ENCODE data around the gene ATP6V0B.

ATP6V0B gene

DNA sequence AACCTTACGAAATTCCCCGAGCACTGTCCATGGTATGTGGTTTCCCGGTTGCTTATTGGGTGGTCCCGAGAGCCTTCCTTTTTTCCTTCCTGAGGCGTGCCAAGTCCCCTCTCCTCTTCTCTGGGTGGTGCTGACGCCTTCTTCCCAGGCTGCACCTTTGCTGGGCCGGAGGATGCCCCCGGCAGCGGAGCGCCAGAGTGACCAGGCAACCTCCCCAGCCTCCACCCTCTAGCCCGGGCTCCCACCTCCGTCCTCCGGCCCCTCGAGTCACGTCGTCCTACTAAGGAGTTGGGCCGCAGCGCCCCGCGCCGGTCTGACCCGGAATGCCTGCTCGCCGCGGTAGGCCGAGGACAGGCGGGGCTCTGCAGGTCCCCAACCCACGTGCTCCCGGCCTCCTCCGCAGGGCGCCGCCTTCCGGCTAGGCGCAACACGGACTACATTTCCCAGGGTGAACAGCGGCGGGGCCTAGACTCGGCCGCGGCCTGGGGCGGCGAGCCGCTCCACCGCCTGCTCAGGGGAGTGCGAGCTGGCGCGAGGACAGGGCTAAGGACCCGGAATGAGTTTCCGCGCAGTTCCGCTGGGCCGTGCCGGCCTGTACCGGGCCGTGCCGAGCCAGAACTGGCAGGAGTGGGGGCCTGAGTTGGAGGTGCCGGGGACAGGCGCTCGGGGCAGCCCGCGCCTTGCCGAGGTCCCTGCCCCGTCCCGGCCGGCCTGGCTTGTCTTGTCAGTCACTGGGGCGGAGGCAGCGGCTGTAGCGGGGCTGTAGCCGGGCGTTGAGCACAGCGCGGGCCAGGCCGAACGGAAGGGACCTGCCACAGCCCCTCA, 28.3 kb upstream of the ATP6V0B start, which contains the start of gene IPO13:
IPO13 (plus strand) TSS at position 715 of the 825 bp plus-strand sequence. CDS start 651 bp downstream, outside the sequence.
- peak; percentile 72 for DNase-seq (ENCODE audit: low read depth, low spot score)

DNA sequence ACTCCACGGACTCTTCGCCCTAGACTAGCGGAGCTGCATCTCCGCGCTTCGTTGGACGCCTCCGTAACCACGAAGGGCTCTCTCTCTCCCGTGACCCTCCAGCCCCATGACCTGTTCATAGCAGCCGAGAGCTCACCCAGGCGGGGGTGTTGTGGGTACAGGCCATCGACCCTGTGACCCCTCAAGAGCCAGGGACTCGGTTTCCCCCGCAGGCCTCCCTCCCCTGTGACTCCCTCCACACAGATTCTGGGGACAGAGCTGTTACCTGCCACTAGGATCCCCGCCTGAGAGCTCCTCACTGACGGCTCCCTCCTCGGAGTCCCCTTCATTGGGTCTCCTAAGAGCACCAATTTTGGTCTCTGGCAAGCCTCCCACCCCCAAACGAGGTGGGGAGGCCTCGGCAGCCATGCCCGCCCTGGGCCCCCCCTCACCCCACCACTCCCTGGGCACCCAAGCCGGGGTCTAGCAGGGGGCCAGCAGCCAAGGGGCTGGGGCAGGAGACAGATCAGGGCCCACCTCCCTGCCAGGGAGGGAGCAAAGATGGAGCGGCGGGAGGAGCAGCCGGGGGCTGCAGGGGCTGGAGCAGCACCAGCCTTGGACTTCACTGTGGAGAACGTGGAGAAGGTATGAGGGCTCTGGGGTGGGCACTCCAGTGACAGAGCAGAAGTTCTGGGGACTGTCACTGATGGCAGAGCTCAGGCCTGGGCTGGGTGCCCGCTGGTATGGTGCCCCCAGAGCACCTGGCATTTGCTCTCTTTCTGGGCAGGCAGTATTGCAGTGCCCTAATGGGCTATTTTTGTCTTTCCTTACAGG, 27.5 kb upstream of the ATP6V0B start:
- DNase-seq (ENCODE audit: low read depth, low spot score), result no peak

DNA sequence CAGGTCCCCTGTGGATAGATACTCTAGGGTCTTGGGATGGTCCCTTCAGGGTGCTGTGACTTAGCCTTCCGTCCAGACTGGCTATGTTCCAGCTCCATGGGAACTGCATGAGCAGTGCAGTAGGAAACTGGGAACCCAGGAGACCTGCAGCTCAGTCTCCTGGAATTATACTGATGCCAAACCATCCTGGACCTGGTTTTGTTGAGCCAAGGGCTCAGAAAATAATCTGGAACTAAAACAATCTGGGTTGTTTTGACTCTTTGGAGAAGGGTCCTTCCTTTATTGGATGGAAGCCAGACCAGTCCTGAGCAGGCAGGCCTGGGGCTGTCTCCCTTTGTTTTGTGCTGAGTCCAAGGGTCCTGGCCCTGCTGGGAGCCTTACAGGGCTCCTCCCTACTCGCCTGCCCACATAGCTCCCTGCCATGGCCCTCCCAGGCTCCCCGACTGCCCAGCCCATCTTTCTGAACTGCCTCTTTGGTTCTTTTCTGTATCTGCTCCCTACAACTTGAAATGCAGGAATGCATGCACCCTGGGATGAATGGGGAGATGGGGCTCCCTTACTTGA, 26.8 kb upstream of the ATP6V0B start:
- DNase-seq (ENCODE audit: low read depth, low spot score), result no peak

DNA sequence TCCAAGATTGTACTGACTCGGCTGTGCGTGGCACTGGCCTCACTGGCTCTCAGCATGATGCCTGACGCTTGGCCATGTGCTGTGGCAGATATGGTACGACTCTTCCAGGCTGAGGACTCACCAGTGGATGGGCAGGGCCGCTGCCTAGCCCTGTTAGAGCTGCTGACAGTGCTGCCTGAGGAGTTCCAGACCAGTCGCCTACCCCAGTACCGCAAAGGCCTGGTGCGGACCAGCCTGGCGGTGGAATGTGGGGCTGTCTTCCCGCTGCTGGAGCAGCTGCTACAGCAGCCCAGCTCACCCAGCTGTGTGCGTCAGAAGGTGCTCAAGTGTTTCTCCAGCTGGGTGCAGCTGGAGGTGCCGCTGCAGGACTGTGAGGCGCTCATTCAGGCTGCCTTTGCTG, 25.1 kb upstream of the ATP6V0B start:
- no peak for DNase-seq (ENCODE audit: low read depth, low spot score)

DNA sequence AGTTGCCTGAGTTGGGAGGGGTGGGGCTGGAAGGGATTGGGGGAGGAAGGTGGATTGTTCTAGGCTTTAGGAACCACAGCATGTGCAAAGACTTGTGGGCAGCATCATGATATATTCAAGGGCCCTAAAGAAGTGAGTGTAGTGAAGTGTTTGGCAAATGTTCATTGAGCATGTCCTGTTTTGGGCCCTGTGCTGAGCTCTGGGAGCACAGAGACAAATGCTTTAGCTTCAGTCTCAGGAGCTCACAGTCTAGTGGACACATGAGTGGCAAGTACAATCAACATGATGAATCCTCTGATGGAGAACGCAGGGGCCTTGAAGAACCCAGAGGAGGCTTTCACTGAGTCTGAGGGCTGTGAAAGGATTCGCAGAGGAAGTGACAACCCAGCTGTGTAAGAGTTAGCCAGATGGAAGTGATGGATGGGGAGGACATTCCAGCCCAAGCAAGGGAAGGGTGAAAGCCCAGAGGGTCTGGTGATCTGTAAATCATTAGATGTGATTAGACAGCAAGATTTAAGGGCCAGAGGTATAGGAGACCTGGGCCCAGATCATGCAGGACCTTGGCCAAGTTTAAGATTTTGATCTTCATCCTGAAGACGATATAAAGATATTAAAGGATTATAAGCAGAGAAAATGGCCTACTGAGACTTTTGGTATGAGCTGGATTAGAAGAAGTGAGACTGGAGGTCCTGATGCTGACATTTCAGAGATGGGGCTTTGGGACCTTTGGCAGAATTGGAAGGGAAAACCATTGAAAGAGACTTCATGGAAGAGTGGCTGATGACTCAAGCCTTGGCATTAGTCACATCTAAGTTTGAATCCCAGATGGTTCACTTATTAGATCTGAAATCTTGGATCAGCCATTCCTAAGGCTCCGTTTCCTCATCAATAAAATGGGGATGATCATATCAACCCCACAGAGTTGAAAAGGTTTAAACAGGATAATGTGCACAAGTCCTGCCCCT, 23.5 kb upstream of the ATP6V0B start:
- DNase-seq (ENCODE audit: low read depth, low spot score), result no peak

DNA sequence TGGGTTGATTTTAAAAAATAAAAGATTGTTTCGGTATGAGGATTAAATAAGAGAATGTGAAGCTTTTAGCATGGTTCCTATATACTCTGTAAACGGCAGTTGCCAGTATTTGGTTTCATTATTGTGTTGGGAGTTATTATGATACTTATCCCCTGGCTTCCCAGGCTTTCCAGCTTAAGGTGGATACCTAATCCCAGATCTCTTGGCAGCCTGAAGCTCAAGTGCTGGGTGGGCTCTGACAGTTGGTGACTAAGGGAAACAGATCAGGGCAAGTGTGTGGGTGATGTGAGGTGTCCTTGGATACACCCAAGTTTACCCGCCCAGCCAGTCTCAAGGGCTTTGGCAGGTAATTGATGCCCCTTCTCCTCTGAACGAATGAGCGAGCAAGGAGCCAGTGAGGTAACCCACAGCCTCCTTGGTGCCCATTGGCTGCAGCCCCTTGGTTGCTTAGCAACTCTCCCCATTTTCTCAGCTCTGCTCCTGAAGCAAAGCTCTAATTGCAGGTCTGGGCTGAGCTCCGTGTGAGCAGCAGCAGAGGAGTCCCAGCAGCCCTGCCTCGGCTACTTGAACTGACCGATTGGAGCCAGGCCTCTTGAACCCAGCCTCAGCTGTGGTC, 21.9 kb upstream of the ATP6V0B start:
- DNase-seq (ENCODE audit: low read depth, low spot score), result no peak

DNA sequence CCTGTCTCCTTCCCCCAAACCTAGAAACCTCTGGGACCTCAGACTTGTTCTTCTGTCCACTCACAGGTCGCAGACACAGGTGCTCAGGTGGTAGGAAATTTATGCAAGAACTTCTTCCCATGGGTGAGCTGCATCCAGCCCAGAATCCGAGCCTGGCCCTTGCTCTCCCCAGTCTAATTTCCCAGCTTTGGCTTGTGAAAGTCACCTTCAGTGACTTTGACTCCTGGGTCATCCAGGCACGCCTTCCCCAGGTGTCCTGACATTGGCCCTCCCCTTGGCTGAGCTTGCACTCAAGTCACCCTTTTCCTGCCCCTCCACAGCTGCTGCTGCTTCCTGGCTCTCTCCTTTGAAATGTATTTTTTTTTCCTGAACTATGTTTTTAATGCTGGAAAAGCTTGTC, 21.4 kb upstream of the ATP6V0B start:
- DNase-seq (ENCODE audit: low read depth, low spot score), result no peak

DNA sequence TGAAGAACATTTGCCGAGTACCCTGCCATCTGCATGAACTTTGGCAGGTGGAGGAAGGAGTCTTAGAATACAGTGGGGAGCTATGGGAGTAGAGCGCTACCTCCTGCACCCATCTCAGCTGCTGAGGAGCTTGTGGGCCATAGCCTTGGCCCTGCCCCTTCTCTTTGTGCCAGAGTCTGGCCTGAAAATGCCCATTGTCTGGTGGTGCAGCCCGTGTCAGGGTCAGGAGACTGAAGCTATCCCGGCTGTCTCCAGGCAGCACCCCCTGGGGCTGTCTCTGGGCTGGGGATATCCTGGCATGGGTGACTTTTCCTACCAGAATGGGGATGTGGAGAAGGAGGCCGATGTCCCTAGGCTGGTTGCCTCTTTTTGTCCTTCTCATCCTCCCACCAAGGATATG, 20.7 kb upstream of the ATP6V0B start:
- no peak for DNase-seq (ENCODE audit: low read depth, low spot score)

DNA sequence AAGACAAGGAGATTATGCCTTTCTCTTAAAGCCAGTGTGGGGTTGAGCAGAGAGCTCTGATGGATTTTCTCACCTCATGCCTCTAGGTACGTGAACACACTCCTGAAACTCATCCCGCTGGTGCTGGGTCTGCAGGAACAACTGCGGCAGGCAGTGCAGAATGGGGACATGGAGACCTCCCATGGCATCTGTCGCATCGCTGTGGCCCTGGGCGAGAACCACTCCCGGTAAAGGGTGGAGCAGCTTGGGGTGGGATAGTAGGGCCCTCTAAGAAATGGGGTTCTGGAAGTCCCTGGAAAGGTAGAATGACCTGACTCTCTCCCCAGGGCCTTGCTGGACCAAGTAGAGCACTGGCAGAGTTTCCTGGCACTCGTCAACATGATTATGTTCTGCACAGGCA, 18.5 kb upstream of the ATP6V0B start:
- no peak for DNase-seq (ENCODE audit: low read depth, low spot score)

DNA sequence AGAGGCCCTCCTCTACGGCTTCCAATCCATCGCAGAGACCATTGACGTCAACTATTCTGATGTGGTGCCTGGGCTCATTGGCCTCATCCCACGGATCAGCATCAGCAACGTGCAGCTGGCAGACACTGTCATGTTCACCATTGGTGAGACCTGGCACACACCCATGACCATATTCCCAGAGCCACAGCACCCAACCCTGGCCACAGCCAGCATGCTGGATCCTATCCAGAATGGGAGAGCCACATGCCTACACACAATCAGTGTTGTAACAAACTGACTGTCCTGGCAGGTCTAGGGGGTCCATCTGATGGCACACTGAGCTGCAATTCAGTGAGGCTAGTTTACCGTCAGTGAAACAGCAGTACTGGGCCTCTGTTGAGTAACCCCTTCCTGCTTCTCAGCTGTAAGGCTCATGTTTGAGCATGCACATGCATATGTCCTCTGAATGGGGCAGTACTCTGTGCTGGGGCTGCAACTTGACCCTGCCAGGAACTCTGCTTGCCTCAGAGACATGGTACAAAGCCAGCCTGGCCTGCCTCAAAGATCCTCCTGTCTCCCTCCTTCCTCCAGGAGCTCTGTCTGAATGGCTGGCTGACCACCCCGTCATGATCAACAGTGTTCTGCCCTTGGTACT, 17.2 kb upstream of the ATP6V0B start:
- DNase-seq (ENCODE audit: low read depth, low spot score), result no peak

DNA sequence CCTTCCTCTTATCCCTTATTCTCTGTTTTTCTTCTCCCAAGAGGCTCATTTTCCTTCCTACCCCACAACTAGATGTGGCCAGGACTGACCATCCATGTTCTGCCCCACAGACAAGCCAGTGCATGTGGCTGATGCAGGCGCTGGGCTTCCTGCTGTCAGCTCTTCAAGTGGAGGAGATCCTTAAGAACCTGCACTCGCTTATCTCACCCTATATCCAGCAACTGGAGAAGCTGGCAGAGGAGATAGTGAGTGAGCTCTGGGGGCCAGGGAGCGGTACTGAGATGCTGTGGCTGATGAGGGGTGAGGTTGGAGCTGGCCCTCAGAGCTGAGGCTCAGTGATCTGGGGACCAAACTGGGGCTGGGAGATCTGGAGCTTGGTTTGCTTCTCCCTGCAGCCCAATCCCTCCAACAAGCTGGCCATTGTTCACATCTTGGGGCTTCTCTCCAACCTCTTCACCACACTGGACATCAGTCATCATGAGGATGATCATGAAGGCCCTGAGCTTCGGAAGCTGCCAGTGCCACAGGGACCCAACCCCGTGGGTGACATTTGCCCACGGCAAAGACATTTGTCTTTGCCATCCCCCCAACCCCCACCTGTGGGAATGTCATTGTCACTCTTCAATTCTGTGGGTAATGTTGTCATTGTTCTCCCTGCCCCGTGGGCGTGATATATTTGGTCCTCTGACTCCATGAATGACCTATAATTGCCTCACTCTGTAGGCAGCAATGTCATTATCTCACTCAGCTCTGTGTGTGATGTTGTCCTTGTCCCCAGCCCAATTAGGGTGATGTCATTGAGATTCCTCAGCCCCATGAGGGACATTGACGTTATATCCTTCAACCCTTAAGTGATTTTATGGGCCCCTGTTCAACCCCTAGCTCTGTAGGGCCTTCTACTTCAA, 16.2 kb upstream of the ATP6V0B start:
- DNase-seq (ENCODE audit: low read depth, low spot score), result no peak

DNA sequence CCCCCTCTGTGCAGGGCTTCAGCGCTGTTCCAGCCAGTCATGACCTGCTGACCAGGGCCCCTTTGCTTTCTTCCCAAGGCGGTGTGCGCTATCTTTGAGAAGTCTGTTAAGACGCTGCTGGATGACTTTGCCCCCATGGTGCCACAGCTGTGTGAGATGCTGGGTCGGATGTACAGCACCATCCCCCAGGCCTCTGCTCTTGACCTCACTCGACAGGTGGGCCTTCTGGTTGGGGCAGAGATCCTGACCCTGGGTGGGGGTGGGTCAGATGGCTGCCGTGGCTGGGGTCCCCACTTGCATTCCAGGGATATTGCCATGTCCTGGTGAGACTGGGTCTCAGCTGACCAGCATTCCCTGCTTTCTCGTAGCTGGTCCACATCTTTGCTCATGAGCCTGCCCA, 14.0 kb upstream of the ATP6V0B start:
- no peak for DNase-seq (ENCODE audit: low read depth, low spot score)

DNA sequence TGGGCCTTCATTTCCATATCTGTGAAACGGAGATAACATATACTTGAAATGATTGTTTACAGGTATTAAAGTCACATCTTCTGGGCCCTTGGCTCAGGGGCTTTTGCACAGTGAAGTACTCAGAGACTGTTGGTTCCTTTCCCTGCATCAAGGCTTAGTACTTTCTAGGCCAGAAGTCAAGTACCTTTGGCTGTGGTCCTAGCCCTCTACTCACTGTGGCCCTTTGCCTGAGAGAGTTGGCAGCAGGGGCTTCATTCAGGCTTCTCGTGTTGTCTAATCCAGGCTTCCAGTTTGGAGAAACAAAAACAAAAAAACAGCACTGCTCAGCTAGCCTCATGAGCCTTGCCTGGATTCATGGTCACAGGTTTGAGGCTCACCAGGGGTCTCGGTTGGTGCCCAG, 13.1 kb upstream of the ATP6V0B start:
- no peak for DNase-seq (ENCODE audit: low read depth, low spot score)

DNA sequence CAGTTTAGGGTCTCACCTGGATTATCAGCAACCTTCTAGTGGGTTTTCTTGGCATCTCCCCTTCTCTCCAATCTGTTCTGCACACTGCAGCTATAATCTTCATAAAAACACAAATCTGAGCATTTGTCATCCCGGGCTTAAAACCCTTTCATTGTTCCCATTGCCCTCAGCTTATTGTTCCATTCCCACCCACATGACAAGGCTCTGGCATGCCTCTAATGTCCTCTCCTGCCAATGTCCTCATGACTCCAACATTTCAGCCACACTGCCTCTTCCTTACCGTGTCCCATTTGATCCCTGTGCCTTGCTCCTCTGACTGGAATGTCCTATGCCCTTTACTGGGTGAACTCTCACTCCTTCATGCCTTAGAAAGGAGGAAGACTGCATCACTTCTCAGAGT, 12.4 kb upstream of the ATP6V0B start:
- no peak for DNase-seq (ENCODE audit: low read depth, low spot score)

DNA sequence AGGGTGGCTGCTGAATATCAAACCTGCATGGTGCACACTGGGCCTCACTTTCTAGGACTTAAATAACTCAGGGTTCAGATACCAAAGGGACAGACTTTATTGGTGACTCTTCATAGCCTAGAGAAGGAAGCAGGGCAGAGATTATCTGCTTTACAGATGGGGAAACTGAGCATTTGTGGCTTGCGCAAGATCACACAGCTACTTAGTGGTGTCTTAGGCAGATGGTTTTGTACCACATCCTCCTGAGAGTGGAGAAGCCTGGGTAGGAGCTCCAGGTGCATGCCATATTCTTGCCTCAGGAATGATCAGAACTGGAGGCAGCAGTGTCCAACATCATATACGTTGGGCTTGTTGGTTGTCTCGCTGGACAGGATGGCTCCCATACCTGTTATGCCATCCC, 11.8 kb upstream of the ATP6V0B start:
- no peak for DNase-seq (ENCODE audit: low read depth, low spot score)

DNA sequence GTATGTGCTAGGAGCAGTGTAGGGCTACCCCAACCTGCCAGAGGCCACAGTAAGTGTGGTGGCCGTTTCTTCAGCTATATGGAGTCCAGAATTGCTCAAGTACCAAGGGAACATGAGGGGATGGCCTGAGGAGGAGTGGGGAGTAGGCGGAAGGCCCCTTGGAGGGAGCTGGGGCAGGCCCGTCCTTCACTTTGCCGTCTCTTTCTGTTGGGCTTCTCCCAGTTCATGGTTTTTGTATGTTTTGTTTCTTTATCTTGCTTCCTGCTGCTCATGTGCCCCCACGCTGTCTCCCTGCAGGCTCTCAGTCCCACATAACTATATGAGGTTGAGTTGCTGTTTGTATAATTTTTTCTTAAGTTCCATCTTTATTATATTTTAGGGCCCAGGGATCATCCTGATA, 10.9 kb upstream of the ATP6V0B start:
- no peak for DNase-seq (ENCODE audit: low read depth, low spot score)

DNA sequence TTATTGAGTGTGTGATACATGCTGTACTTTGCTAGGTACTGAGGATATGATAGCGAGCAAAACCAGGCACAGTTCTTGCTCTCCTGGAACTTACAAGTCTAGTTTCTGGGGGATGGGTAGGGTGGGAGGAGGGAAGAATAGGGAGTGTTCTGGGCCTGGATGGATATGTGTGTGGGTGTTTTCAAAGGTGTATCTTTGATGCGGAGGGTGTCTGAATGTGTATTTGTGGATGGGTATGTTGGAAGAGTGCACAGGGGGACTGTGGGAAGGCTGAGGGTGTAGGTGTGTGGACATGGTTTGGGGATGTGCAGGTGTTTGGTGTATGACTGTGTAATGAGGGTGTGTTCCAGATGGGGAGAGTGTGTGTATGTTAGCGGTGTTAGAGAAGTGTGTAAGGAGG, 9.4 kb upstream of the ATP6V0B start:
- DNase-seq (ENCODE audit: low read depth, low spot score), result no peak

DNA sequence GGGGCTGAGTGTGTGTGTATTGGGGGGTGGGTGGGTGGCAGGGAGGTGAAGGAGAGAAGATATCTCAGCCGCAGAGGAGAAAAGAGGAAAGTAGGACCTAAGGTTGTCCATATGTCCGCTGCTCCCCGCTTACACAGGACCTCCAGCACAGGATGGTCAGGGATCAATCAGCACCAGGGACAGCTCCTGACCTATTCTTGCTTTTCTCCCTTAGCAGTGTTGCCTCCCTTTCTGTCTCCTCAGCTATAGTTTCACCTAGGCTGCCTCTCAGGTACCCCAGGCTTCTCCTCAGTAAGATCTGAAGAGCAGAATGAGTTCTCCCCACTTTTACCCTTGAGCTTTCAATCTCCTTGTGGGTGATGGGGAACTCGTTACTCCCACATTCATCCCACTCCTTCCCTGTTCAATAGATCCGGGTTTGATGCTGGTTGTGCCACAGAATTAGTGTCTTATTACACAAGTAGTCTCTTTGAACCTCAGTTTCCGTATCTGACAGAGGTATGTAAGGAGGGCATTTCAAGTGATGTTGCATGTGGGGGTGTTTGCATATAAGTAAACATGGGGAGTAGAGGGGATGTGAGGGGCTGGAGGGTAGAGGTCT, 6.3 kb upstream of the ATP6V0B start:
- DNase-seq (ENCODE audit: low read depth, low spot score), result no peak

DNA sequence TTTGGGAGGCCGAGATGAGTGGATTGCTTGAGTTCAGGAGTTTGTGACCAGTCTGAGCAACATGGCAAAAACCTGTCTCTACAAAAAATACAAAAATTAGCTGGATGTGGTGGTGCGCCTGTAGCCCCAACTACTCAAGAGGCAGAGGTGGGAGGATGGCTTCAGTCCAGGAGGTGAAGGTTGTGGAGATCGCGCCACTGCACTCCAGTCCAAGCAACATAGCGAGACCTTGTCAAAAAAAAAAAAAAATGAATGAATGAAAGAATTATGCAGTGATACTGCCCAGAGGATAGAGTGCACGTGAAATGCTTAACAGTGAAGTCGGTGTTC, 5.4 kb upstream of the ATP6V0B start:
- DNase-seq (ENCODE audit: low read depth, low spot score), result no peak
